ENCODE data around the gene ST3GAL5.
"Not testable (repeated sequence)": the region's sequence is repeated elsewhere in the genome, so short reads cannot be mapped to it uniquely, and the experiment has no call there.

Gene ST3GAL5

GRCh38 chr2:85893428-85894258 lies 4.9 kb upstream of the ST3GAL5 start:
- no peak for DNase-seq

- DNase-seq: no peak
Observed at GRCh38 chr2:85892216-85892944, 3.6 kb upstream of the ST3GAL5 start.

- DNase-seq: peak; percentile 22
Observed at GRCh38 chr2:85890522-85891176, 1.9 kb upstream of the ST3GAL5 start.

GRCh38 chr2:85889627-85890281 lies 964 bp upstream of the ST3GAL5 start:
- no peak for DNase-seq

- peak; percentile 30 for DNase-seq
Observed at GRCh38 chr2:85888020-85888683, 638 bp downstream of the ST3GAL5 start.

GRCh38 chr2:85887566-85888019 lies 1.2 kb downstream of the ST3GAL5 start:
- DNase-seq: peak; percentile 73

GRCh38 chr2:85886590-85886989 lies 2.2 kb downstream of the ST3GAL5 start:
- DNase-seq: peak; percentile 92

GRCh38 chr2:85886141-85886540 lies 2.6 kb downstream of the ST3GAL5 start:
- DNase-seq: no peak

- DNase-seq: not testable (repeated sequence)
Observed at GRCh38 chr2:85881781-85882180, 7.0 kb downstream of the ST3GAL5 start.

- DNase-seq: not testable (repeated sequence)
Observed at GRCh38 chr2:85880716-85881328, 8.0 kb downstream of the ST3GAL5 start.

- no peak for DNase-seq
Observed at GRCh38 chr2:85878719-85879370, 9.9 kb downstream of the ST3GAL5 start.

GRCh38 chr2:85875350-85876050 lies 13.3 kb downstream of the ST3GAL5 start:
- DNase-seq: peak; percentile 83

GRCh38 chr2:85873679-85874078 lies 15.1 kb downstream of the ST3GAL5 start:
- DNase-seq: no peak

- no peak for DNase-seq
Observed at GRCh38 chr2:85872536-85873161, 16.1 kb downstream of the ST3GAL5 start.

GRCh38 chr2:85871494-85872164 lies 17.2 kb downstream of the ST3GAL5 start:
- DNase-seq: no peak

GRCh38 chr2:85868822-85869221 lies 20.0 kb downstream of the ST3GAL5 start:
- DNase-seq: no peak

- DNase-seq: no peak
Observed at GRCh38 chr2:85867556-85868292, 21.1 kb downstream of the ST3GAL5 start.

GRCh38 chr2:85867121-85867520 lies 21.7 kb downstream of the ST3GAL5 start:
- no peak for DNase-seq

- DNase-seq: no peak
Observed at GRCh38 chr2:85866165-85866659, 22.6 kb downstream of the ST3GAL5 start.

All from suppressor macrophage treated with lipopolysaccharide for 4 hours (primary cell).